ENCODE data around the gene HPSE2.

Gene HPSE2

GRCh38 chr10:99119258-99119748 lies 116.3 kb downstream of the HPSE2 start:
- H3K4me3 ChIP-seq (ENCODE audit: low read depth, low read length), result no peak overlapping the region
- TF ChIP-seq CTCF (IDR thresholded peaks at IDR 0.05; ENCODE audit: low read depth, low read length, missing control alignments), result no peak
- DNase-seq (ENCODE audit: low read depth), result no peak

- H3K4me3 ChIP-seq (ENCODE audit: low read depth, low read length), result no peak overlapping the region
- TF ChIP-seq CTCF (IDR thresholded peaks at IDR 0.05; ENCODE audit: low read depth, low read length, missing control alignments), result no peak
- DNase-seq (ENCODE audit: low read depth), result no peak
These were observed 119.9 kb downstream of the HPSE2 start for GRCh38 chr10:99115703-99116102.

GRCh38 chr10:99085358-99085757 lies 150.3 kb downstream of the HPSE2 start:
- no peak overlapping the region for H3K4me3 ChIP-seq (ENCODE audit: low read depth, low read length)

GRCh38 chr10:99084161-99084560 lies 151.5 kb downstream of the HPSE2 start:
- no peak for TF ChIP-seq CTCF (IDR thresholded peaks at IDR 0.05; ENCODE audit: low read depth, low read length, missing control alignments)
- H3K4me3 ChIP-seq (ENCODE audit: low read depth, low read length), result no peak overlapping the region
- no peak for DNase-seq (ENCODE audit: low read depth)

More at GRCh38 chr10:99085358-99085757, 150.3 kb downstream of the HPSE2 start:
- DNase-seq (ENCODE audit: low read depth), result no peak
- TF ChIP-seq CTCF (IDR thresholded peaks at IDR 0.05; ENCODE audit: low read depth, low read length, missing control alignments), result no peak

- no peak overlapping the region for H3K4me3 ChIP-seq (ENCODE audit: low read depth, low read length)
- DNase-seq (ENCODE audit: low read depth), result no peak
- TF ChIP-seq CTCF (IDR thresholded peaks at IDR 0.05; ENCODE audit: low read depth, low read length, missing control alignments), result no peak
These were observed 155.2 kb downstream of the HPSE2 start for GRCh38 chr10:99080275-99080945.

GRCh38 chr10:99062591-99062990 lies 173.1 kb downstream of the HPSE2 start:
- no peak overlapping the region for H3K4me3 ChIP-seq (ENCODE audit: low read depth, low read length)
- no peak for DNase-seq (ENCODE audit: low read depth)
- TF ChIP-seq CTCF (IDR thresholded peaks at IDR 0.05; ENCODE audit: low read depth, low read length, missing control alignments), result no peak

- TF ChIP-seq CTCF (IDR thresholded peaks at IDR 0.05; ENCODE audit: low read depth, low read length, missing control alignments), result no peak
- no peak overlapping the region for H3K4me3 ChIP-seq (ENCODE audit: low read depth, low read length)
- DNase-seq (ENCODE audit: low read depth), result no peak
These were observed 176.9 kb downstream of the HPSE2 start for GRCh38 chr10:99058762-99059161.
